Stimulated activated CD8-positive, alpha-beta memory T cell treated with anti-CD3 and anti-CD28 coated beads, Interleukin-4, amount 100 ng/mL, for 24 hours (primary cell): ENCODE data around the gene ALDH7A1.

Experiments used
- DNase-seq: peaks from one replicate; pipeline ENCODE4 v3.0.0-alpha.2; 2020; ENCODE audit warnings: low read depth

Gene ALDH7A1

DNA sequence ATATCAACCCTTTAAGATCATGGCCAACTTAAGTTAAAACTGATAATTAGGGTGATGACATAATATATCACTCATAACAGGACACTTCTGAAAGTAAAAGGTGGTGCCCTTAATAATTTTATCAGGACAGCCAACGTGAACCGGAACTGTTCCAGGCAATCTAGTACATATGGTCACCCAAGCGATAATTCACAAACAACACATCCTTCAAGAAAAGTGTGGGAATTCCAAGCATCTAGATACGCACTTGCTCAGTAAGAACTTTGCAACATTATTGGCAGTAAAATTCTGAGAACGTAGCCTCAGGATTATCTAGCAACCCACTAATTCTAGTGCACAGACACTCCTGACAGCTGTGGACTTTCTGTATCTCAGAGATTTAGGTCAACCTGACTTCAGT is 85.7 kb downstream of the ALDH7A1 start:
- no peak for DNase-seq

GRCh38 chr5:126508962-126509279 is 86.1 kb downstream of the ALDH7A1 start:
- no peak for DNase-seq

DNA sequence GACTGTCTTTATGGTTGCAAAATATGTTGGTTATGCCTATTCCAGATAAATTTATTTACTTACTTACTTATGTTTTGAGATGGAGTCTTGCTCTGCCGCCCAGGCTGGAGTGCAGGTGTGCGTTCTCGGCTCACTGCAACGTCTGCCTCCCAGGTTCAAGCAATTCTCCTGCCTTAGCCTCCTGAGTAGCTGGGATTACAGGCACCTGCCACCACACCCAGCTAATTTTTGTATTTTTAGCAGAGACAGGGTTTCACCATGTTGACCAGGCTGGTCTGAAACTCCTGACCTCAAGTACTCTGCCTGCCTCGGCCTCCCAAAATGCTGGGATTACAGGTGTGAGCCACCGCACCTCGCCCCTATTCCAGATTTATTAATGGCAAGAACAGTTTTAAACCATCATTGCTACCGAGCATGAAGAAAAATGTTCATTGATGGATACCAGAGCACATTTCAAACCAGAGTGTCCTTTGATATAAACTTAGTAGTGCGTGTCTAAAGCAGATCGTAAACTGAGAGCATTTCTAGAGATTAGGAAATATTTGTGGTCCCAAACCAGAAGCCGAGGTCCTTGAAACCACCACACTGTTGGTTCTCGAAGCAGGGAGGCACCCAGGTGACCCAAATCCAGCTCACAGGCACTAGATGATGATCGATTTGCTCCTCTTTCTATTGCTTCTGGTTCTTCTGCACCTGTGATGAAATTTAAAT is 86.6 kb downstream of the ALDH7A1 start:
- DNase-seq, result no peak

- DNase-seq, result no peak
These were observed 88.9 kb downstream of the ALDH7A1 start for GRCh38 chr5:126506079-126506478.

GRCh38 chr5:126503602-126504104 is 91.4 kb downstream of the ALDH7A1 start:
- DNase-seq, result no peak

DNA sequence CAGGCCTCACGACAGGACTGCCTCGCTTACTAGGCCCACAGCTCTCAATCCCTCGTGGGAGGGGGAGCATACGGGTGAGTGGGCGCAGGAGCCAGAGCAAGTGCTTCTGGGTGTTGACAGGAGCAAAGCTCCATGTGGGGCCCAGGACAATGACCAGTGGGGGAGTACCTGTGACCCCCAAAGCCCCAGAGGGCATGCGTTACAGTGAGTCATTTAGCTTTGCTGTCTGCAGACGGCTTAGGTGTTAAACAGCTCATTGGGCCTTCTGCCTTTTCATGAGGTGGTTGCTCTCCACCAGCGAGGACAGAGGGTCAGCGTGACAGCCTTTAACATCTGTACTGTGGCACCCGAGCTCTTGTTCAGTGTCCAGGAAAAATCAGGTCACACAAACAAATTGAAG is 93.6 kb downstream of the ALDH7A1 start:
- no peak for DNase-seq

DNA sequence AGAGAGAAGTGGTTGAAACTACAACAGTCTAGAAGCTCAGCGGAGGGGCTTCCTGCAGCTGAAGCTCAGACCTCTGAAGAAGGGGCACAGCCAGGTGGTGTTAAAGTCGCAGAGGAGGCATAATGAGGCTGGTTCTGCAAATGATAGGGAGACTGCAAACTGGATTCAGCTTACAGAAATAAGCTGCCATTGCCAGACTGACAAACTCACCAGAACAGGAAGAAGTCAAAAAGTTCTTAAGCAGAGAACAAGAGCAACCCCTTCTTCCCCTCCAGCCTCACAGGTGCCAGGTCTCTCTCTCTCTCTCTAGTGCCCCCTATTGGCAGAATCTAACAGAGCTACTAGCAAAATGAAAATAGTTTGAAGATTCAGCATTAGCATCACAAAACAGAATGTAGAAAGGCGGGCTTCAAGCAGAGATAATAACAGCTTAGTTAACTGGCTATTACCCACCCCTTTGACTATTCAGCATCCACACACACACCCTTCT is 95.1 kb downstream of the ALDH7A1 start:
- DNase-seq, result no peak

DNA sequence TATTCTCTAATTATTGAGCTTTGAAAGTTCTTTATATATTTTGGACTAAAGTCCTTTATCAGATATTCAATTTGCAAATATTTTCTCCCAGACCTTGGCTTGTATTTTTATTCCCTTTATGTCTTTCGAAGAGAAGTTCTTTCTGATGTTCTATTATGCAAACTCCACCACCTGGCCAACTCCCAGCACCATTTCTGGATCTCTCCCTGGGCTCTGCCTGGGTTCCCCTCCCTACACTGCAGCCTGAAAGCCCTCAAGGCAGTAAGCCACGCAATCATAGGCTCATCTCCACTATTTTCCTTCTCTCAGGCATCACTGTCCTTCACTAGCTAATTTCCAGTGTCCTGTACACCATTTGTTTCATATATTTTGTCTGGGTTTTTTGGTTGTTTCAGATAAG is 95.7 kb downstream of the ALDH7A1 start:
- no peak for DNase-seq

DNA sequence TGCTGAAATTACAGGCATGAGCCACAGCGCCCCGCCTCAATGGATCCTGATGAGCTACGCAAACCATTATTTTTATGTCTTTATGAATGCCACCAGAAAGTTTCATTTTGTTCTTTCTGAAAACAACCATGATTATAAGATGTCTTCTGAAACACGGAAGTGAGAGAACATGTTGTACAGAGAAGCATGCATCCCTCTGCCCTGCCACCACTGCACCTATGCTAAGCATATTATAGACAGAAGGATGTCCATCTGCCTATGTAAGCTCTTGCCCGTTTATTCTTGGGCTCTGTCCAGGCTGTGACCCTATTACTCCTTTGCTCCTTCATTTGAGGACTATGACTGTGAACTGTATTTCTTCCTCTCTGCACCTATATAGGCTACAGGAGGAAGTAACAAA is 97.5 kb downstream of the ALDH7A1 start:
- DNase-seq, result no peak

DNA sequence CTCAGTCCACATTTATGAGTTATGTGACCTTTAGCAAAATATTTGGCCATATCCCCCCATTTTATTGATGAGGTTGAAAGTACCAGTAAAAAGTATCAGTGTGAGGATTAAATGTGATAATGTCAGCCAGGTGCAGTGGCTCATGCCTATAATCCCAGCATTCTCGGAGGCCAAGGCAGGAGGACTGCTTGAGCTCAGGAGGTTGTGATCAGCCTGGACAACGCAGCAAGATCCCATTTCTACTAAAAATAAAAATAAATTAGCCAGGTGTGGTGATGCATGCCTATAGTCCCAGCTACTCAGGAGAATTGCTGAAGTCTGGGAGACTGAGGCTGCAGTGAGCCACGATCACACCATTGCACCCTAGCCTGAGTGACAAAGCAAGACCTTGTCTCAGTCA is 100.6 kb downstream of the ALDH7A1 start:
- no peak for DNase-seq

- no peak for DNase-seq
These were observed 102.1 kb downstream of the ALDH7A1 start for GRCh38 chr5:126492939-126493338.

GRCh38 chr5:126490167-126490940 is 104.7 kb downstream of the ALDH7A1 start:
- DNase-seq, result no peak

- no peak for DNase-seq
These were observed 106.5 kb downstream of the ALDH7A1 start for GRCh38 chr5:126488443-126489065.

GRCh38 chr5:126487596-126487995 is 107.4 kb downstream of the ALDH7A1 start:
- no peak for DNase-seq

DNA sequence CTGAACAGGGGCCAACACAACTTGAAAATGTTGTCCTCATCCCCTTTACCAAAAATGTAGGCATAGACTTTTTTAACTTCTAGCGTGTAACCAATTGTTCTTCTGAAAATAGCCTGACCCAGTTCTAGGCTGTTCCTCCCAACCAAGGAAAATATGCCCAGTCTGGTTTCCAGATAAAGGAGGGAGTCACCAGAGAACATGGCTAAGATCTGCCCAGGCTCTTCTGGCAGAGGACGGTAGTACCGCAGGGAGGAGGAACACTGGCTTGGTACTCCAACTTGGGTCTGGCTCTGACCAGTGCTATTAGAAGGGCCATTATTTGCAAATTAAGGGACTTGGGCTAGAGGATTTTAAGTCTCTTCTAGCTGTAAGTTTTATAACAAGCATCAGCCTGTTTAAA is 108.7 kb downstream of the ALDH7A1 start:
- no peak for DNase-seq

DNA sequence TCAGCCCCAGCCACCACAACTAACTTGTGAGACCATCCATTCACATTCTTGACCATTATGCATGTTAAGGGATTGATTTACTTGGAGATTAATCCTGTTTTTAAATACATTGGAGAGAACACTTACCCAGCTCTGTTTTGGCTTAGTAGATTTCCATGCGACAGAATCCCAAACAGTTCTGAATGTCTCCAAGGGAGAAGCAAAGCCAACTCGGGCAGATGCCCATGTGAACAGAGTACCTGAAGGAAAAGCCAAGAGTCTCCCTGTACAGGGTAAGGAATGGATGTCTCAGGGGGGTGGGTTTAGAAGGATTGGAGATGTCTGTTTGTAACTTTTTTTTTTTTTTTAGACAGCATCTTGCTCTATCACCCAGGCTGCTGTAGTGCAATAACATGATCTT is 110.8 kb downstream of the ALDH7A1 start:
- DNase-seq, result no peak

DNA sequence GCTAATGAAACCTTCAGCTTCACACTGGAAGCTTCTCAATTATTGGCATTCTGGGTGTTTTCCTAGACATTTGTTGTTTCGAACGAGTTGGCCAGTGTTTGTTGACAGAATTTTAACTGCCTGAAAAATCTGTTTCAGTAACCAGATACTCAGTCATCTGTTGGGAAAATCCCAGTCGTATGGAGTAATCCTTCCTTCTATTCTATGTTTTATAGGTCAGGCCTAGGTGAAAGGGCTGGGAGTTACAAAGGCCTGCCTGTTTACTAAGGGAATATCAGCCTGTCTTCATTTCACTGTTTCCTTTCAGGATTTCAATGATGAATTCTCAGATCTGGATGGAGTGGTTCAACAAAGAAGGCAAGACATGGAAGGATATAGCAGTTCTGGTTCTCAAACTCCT is 111.9 kb downstream of the ALDH7A1 start:
- no peak for DNase-seq

GRCh38 chr5:126482591-126482990 is 112.4 kb downstream of the ALDH7A1 start:
- no peak for DNase-seq

GRCh38 chr5:126481243-126481642 is 113.8 kb downstream of the ALDH7A1 start:
- DNase-seq, result no peak
